HUES64 (cell line): ENCODE results near the gene KATNB1.

Experiments
- H3K27ac ChIP-seq: 2 replicates; pipeline ENCODE4 v1.7.0; 2013; ENCODE audit warnings: low read depth, low read length, inconsistent platforms
- H3K27me3 ChIP-seq: 2 replicates; pipeline ENCODE4 v1.6.1; 2013; ENCODE audit warnings: mild to moderate bottlenecking, low read length; ENCODE audit not compliant: insufficient read depth
- H3K36me3 ChIP-seq: 2 replicates; pipeline ENCODE4 v1.6.1; 2013; ENCODE audit warnings: mild to moderate bottlenecking, low read length; ENCODE audit not compliant: insufficient read depth
- H3K4me1 ChIP-seq: 2 replicates; pipeline ENCODE4 v1.6.1; 2013; ENCODE audit warnings: mild to moderate bottlenecking, low read length, moderate library complexity; ENCODE audit not compliant: insufficient read depth
- H3K4me3 ChIP-seq: 2 replicates; pipeline ENCODE4 v1.5.1; 2013; ENCODE audit warnings: mild to moderate bottlenecking, low read length, moderate library complexity
- H3K9ac ChIP-seq: 2 replicates; pipeline ENCODE4 v1.6.1; 2013; ENCODE audit warnings: mild to moderate bottlenecking, low read depth, low read length
- H3K9me3 ChIP-seq: 2 replicates; pipeline ENCODE4 v1.6.1; 2013; ENCODE audit warnings: low read depth, low read length; ENCODE audit not compliant: insufficient read depth
- WGBS: fragments of 150-250, 120-280 bp; methylation state at CpG from one replicate; pipeline ENCODE4 v1.1.7; 2013; ENCODE audit warnings: missing lambda C conversion rate; 5-methylcytosine and 5-hydroxymethylcytosine counted together

The KATNB1 gene

GRCh38 chr16:57801098-57801808, 65.7 kb downstream of the KATNB1 start:
- Histone ChIP-seq H3K27me3 (peaks cover 7% of the 10 kb centered on the region), H3K4me3 (peak overlapping the region; percentile 66), H3K9ac (peak overlapping the region; percentile 48), H3K27ac (no peak overlapping the region), H3K4me1 (peaks cover 46% of the 10 kb centered on the region), H3K9me3 (no peaks in the 10 kb centered on the region), H3K36me3 (no peaks in the 10 kb centered on the region)
- 33% methylated on average over 5 of the region's 5 CpGs for WGBS

GRCh38 chr16:57801809-57802340, 66.3 kb downstream of the KATNB1 start:
- H3K27ac ChIP-seq: no peak overlapping the region
- H3K4me1 ChIP-seq: peaks cover 46% of the 10 kb centered on the region
- peaks cover 7% of the 10 kb centered on the region for H3K27me3 ChIP-seq
- H3K4me3 ChIP-seq: peak overlapping the region; percentile 66
- WGBS: 2% methylated on average over 45 of the region's 45 CpGs
- no peaks in the 10 kb centered on the region for H3K9me3 ChIP-seq
- H3K36me3 ChIP-seq: no peaks in the 10 kb centered on the region
- H3K9ac ChIP-seq: peak overlapping the region; percentile 48

- peaks cover 7% of the 10 kb centered on the region for H3K27me3 ChIP-seq
- no peaks in the 10 kb centered on the region for H3K36me3 ChIP-seq
- H3K9me3 ChIP-seq: no peaks in the 10 kb centered on the region
- WGBS: 8% methylated on average over 78 of the region's 78 CpGs
- H3K4me3 ChIP-seq: peak within 1 kb of the TSS; percentile 66
- peak within 1 kb of the TSS; percentile 48 for H3K9ac ChIP-seq
- H3K27ac ChIP-seq: peak within 1 kb of the TSS; percentile 42; the same call in 1 of the 2 replicates
- peaks cover 44% of the 10 kb centered on the region for H3K4me1 ChIP-seq
These were observed 67.0 kb downstream of the KATNB1 start, which contains the start of gene KIFC3 for GRCh38 chr16:57802341-57803133. KIFC3 (minus strand) TSS chr16:57802491; CDS start chr16:57798243, 4,248 bp downstream.

GRCh38 chr16:57803134-57803990, 67.8 kb downstream of the KATNB1 start:
- H3K9ac ChIP-seq: no peak overlapping the region; the same call in 1 of the 2 replicates
- 32% methylated on average over 14 of the region's 16 CpGs for WGBS
- H3K4me1 ChIP-seq: peaks cover 40% of the 10 kb centered on the region

GRCh38 chr16:57804111-57804837, 68.7 kb downstream of the KATNB1 start:
- Histone ChIP-seq H3K9ac (no peak overlapping the region), H3K27ac (no peak overlapping the region), H3K4me1 (peaks cover 42% of the 10 kb centered on the region)

More at GRCh38 chr16:57803134-57803990, 67.8 kb downstream of the KATNB1 start:
- Histone ChIP-seq H3K27ac (peak overlapping the region; percentile 42; the same call in 1 of the 2 replicates), H3K27me3 (peaks cover 7% of the 10 kb centered on the region), H3K9me3 (no peaks in the 10 kb centered on the region), H3K36me3 (no peaks in the 10 kb centered on the region), H3K4me3 (peak overlapping the region; percentile 66; the same call in 1 of the 2 replicates)

GRCh38 chr16:57805176-57805575, 69.6 kb downstream of the KATNB1 start:
- Histone ChIP-seq H3K27ac (no peak overlapping the region), H3K36me3 (no peaks in the 10 kb centered on the region)
- 89% methylated on average over 6 of the region's 6 CpGs for WGBS

More at GRCh38 chr16:57804111-57804837, 68.7 kb downstream of the KATNB1 start:
- Histone ChIP-seq H3K4me3 (no peak overlapping the region), H3K27me3 (peaks cover 7% of the 10 kb centered on the region), H3K36me3 (no peaks in the 10 kb centered on the region), H3K9me3 (no peaks in the 10 kb centered on the region)
- 93% methylated on average over 5 of the region's 5 CpGs for WGBS

More at GRCh38 chr16:57805176-57805575, 69.6 kb downstream of the KATNB1 start:
- H3K4me1 ChIP-seq: peaks cover 43% of the 10 kb centered on the region
- no peaks in the 10 kb centered on the region for H3K9me3 ChIP-seq
- H3K9ac ChIP-seq: no peak overlapping the region
- peaks cover 6% of the 10 kb centered on the region for H3K27me3 ChIP-seq
- no peak overlapping the region for H3K4me3 ChIP-seq
